Peyer's patch (tissue), 4 donors: ENCODE data around the gene GRIPAP1. TPM values are rescaled to one million over a fixed set of nuclear protein-coding genes. Genes with fewer than 3 reads are reported as not detected.

ENCODE experiments used
- DNase-seq, 3 donors: peaks; one replicate each; pipeline ENCODE4 v3.0.0-alpha.2; 2017 to 2019
- H3K27ac ChIP-seq, 4 donors: fragments of 200-600 bp; sonication (generic); one replicate each; pipeline ENCODE4 v1.5.1; 2016 to 2019
- H3K27me3 ChIP-seq, 2 donors: fragments of 200-600 bp; sonication (generic); one replicate each; pipeline ENCODE4 v1.5.1; 2019
- H3K36me3 ChIP-seq, 3 donors: fragments of 200-600 bp; sonication (generic); one replicate each; pipeline ENCODE4 v1.5.1; 2016 to 2019
- H3K4me1 ChIP-seq, 4 donors: fragments of 200-600 bp; sonication (generic); one replicate each; pipeline ENCODE4 v1.5.1; 2016 to 2019
- H3K4me3 ChIP-seq, 4 donors: fragments of 200-600 bp; sonication (generic); 1 replicate in 3 of 4; 2 replicates in 1 of 4; pipeline ENCODE4 v1.5.1; 2016 to 2019; ENCODE audit warnings: mild to moderate bottlenecking in 1 of 4
- H3K9me3 ChIP-seq, 4 donors: fragments of 200-600 bp; sonication (generic); one replicate each; pipeline ENCODE4 v1.5.1; 2016 to 2019; ENCODE audit warnings: mild to moderate bottlenecking in 1 of 4
- POLR2A ChIP-seq, 2 donors: fragments of 450-650 bp; IDR thresholded peaks; one replicate each; pipeline ENCODE4 v1.5.1; 2017; ENCODE audit warnings: antibody characterized with exemption in 2 of 2, mild to moderate bottlenecking in 2 of 2, moderate library complexity in 2 of 2
- total RNA-seq, 4 donors: library from RNA; depleted of rRNA; stranded (reverse); fragments of >200 nt; gene quantifications; one replicate each; pipeline ENCODE4 v1.1.0, GENCODE V29; 2016
- TF ChIP-seq, protein P1 (sequence below), 6 experiments: fragments of 450-650 bp in 4 of 6; fragments of 200-600 bp in 2 of 6; sonication (generic) in 1 of 6; IDR thresholded peaks; one replicate each; pipeline ENCODE4 v1.5.1; 2017 to 2019; ENCODE audit warnings: antibody characterized with exemption in 6 of 6, mild to moderate bottlenecking in 3 of 6, moderate library complexity in 1 of 6

The GRIPAP1 gene
- total RNA-seq, 4 donors from 2014 or later = 32.4 to 139 (median 70.9) TPM

DNA sequence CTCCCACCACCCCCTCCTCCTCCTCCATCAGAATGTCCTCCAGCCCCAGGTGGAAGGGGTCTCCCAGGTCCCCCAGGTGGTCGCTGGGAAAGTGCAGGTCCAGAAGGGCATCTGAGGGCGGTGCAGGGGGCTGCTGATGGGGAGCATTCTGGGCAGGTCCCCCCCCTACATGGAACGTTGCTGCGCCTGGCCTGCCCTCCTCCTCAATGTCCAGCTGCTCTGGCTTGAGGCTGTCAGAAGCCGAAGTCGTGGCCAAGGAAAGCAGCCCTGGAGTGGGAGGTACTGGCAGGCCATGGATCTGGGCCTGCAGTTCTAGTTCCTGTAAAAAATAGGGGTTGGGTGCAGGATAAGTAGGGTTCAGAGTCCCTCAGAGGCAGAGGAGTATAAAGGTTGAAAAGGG is 28.2 kb upstream of the GRIPAP1 start:
- Histone ChIP-seq H3K36me3 (peaks cover 0 to 26% (median 0%) of the 10 kb centered on the region in 3 donors), H3K4me1 (no peaks in the 10 kb centered on the region), H3K27ac (peak overlapping the region in 2 of 4 donors; percentile 56 to 72), H3K4me3 (no peak overlapping the region), H3K27me3 (no peaks in the 10 kb centered on the region), H3K9me3 (no peaks in the 10 kb centered on the region)
- no peak for TF ChIP-seq POLR2A (IDR thresholded peaks at IDR 0.05)
- TF ChIP-seq, protein P1, sequence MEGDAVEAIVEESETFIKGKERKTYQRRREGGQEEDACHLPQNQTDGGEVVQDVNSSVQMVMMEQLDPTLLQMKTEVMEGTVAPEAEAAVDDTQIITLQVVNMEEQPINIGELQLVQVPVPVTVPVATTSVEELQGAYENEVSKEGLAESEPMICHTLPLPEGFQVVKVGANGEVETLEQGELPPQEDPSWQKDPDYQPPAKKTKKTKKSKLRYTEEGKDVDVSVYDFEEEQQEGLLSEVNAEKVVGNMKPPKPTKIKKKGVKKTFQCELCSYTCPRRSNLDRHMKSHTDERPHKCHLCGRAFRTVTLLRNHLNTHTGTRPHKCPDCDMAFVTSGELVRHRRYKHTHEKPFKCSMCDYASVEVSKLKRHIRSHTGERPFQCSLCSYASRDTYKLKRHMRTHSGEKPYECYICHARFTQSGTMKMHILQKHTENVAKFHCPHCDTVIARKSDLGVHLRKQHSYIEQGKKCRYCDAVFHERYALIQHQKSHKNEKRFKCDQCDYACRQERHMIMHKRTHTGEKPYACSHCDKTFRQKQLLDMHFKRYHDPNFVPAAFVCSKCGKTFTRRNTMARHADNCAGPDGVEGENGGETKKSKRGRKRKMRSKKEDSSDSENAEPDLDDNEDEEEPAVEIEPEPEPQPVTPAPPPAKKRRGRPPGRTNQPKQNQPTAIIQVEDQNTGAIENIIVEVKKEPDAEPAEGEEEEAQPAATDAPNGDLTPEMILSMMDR (IDR thresholded peaks at IDR 0.05) = no peak
- no peak for DNase-seq

DNA sequence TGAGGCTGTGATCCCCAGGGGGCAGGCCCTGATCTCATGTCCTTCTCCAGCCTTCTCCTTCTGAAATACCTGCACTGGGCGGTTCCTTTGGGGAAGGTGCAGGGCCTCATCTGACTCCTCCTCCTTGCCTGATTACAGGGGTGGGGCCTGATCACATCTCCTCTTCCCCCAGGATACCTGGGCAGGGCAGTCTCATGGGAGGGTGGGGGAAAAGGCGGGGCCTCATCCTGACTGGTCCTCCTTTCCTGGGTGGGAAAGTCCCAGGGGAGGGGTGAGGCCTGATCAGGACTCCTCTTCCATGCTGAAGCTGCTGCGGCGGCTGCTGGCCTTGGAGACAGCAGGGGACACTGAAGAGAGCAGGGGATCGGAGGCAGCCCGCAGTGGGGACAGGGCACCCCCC is 27.8 kb upstream of the GRIPAP1 start:
- Histone ChIP-seq H3K27me3 (no peaks in the 10 kb centered on the region), H3K4me1 (no peaks in the 10 kb centered on the region), H3K9me3 (no peaks in the 10 kb centered on the region), H3K36me3 (peaks cover 0 to 26% (median 0%) of the 10 kb centered on the region in 3 donors), H3K27ac (peak overlapping the region in 2 of 4 donors; percentile 56 to 72), H3K4me3 (no peak overlapping the region)
- peak in 2 of 3 donors; percentile 75 to 77 for DNase-seq
- TF ChIP-seq, protein P1 (IDR thresholded peaks at IDR 0.05) = no peak
- TF ChIP-seq POLR2A (IDR thresholded peaks at IDR 0.05) = no peak

DNA sequence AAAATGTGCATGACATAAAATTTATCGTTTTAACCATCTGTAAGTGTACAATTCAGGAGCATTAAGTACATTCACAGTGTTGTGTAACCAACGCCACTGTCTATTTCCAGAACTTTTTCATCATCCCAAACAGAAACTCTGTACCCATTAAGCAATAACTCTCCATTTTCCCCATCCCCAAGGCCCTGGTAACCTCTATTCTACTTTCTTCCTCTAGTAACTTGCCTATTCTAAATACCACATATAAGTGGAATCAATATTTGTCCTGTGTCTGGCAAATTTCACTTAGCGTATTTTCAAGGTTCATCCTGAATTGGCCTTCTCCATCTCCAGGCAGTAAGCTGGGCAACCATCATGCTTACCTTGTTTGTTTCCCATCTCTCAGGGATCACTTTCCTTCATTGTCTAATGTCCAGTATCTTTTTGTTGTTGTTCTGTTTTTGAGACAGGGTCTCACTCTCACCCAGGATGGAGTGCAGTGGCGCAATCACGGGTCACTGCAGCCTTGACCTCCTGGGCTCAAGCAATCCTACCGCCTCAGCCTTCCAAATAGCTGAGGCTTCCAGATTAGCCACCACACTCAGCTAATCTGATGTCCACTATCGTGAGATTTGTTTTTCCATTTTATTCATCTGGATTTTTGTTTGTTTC is 17.7 kb upstream of the GRIPAP1 start:
- Histone ChIP-seq H3K9me3 (no peaks in the 10 kb centered on the region), H3K36me3 (no peaks in the 10 kb centered on the region), H3K27ac (no peak overlapping the region), H3K27me3 (no peaks in the 10 kb centered on the region), H3K4me1 (no peaks in the 10 kb centered on the region), H3K4me3 (no peak overlapping the region)
- DNase-seq = no peak
- no peak for TF ChIP-seq POLR2A (IDR thresholded peaks at IDR 0.05)
- TF ChIP-seq, protein P1 (IDR thresholded peaks at IDR 0.05) = no peak

DNA sequence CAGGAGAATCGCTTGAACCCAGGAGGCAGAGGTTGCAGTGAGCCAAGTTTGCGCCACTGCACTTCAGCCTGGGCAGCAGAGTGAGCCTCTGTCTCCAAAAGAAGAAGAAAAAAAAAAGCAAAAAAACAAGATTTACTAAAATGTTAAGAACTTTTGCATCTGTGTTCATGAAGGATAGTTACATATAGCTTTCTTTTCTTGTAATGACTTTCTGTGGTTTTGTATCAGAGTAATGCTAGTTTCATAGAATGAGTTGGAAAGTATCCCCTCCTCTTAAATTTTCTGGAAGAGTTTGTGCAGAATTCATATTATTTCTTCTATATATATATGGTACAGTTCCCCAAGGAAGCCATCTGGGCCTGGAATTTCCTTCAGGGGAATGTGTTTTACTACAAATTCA is 17.0 kb upstream of the GRIPAP1 start:
- Histone ChIP-seq H3K4me3 (no peak overlapping the region), H3K27ac (no peak overlapping the region), H3K9me3 (no peaks in the 10 kb centered on the region), H3K36me3 (no peaks in the 10 kb centered on the region), H3K4me1 (no peaks in the 10 kb centered on the region), H3K27me3 (no peaks in the 10 kb centered on the region)
- DNase-seq = no peak
- TF ChIP-seq, protein P1 (IDR thresholded peaks at IDR 0.05) = no peak
- TF ChIP-seq POLR2A (IDR thresholded peaks at IDR 0.05) = no peak

DNA sequence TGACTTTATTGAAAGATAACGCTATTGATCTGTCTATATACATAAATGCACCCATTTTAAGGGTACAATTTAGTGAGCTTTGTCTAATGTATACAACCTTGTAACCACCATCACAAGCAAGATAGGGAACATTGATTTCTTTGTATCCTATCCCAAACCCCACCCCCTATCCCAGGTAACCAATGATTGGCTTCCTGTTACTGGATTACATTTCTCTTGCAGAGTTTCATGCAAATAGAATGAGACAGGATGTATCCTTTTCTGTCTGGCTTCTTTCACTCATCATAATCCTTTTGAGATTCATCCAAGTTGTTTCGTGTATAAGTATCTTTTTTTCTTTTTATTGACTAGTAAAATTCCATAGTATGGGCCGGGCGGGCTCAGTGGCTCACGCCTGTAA is 1.6 kb upstream of the GRIPAP1 start:
- TF ChIP-seq, protein P1 (IDR thresholded peaks at IDR 0.05) = no peak
- TF ChIP-seq POLR2A (IDR thresholded peaks at IDR 0.05) = no peak
- DNase-seq = no peak
- Histone ChIP-seq H3K9me3 (no peaks in the 10 kb centered on the region), H3K27me3 (no peaks in the 10 kb centered on the region), H3K36me3 (peaks cover 0 to 6% (median 0%) of the 10 kb centered on the region in 3 donors), H3K4me3 (no peak overlapping the region), H3K4me1 (peaks cover 0 to 7% (median 0%) of the 10 kb centered on the region in 4 donors), H3K27ac (no peak overlapping the region)
